ENCODE data around the gene TBL3.
A peak's percentile ranks its signal among the peaks of the same experiment; 100 is the strongest.
"Not testable (repeated sequence)": the region's sequence is repeated elsewhere in the genome, so short reads cannot be mapped to it uniquely, and the experiment has no call there.

The TBL3 gene

DNA sequence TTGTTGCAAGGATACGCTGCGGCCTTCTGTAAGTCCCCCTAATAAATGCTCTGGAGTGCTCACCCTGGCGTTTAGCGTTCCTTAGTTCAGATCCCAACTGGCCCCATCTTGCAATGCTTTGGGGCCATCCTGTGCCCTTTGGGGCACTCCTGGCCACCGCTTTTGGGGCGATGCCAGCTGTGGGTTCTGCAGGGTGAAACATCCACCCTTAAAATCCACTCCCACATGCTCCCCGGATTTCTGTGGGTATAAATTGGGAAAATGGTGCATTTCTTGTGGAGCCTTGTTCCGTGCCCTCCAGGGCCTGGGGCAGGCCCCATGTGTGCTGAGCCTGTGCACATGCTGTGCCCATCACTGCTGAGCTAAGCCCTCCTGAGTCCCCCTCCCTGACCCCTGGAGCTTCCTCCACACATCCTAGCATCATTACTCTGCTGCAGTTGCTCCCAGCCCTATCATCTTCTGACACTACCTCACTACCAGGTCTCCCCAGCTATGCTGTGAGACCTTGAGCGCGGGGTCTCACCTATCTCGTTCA is 34.8 kb upstream of the TBL3 start:
- H3K36me3 ChIP-seq (replicated peaks), result peaks cover 11% of the 10 kb centered on the region
- no peak overlapping the region for H3K27ac ChIP-seq
- TF ChIP-seq, protein P1, sequence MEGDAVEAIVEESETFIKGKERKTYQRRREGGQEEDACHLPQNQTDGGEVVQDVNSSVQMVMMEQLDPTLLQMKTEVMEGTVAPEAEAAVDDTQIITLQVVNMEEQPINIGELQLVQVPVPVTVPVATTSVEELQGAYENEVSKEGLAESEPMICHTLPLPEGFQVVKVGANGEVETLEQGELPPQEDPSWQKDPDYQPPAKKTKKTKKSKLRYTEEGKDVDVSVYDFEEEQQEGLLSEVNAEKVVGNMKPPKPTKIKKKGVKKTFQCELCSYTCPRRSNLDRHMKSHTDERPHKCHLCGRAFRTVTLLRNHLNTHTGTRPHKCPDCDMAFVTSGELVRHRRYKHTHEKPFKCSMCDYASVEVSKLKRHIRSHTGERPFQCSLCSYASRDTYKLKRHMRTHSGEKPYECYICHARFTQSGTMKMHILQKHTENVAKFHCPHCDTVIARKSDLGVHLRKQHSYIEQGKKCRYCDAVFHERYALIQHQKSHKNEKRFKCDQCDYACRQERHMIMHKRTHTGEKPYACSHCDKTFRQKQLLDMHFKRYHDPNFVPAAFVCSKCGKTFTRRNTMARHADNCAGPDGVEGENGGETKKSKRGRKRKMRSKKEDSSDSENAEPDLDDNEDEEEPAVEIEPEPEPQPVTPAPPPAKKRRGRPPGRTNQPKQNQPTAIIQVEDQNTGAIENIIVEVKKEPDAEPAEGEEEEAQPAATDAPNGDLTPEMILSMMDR (IDR thresholded peaks at IDR 0.05; ENCODE audit: low read depth, low read length, missing control alignments), result no peak
- DNase-seq, result no peak
- H3K4me3 ChIP-seq (ENCODE audit: low read depth, low read length), result no peak overlapping the region
- in situ Hi-C loops (cut with HindIII; ENCODE audit: low pct_ligation_motif_present, low sequenced_read_pairs), result no loop called here
- no peaks in the 10 kb centered on the region for H3K27me3 ChIP-seq (replicated peaks)

DNA sequence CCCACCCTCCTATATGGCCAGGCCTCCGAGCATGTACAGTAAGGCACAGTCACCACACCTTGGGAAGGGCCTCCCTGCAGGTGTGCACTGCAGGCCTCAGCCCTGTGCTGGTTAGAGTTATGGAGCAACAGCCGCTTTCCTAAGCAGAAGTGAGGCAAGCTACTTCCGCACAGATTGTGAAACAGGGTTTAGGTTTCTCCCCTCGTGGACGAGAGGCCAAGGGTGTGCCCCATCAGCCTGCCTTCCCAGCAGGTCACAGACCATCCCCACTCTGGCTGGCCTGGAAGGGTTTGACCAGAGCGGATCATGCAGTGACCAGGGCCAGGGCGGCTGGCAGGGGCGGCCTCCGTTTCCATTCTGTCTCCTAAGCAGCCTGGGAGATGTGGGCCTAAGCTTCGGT is 33.5 kb upstream of the TBL3 start:
- TF ChIP-seq, protein P1 (IDR thresholded peaks at IDR 0.05; ENCODE audit: low read depth, low read length, missing control alignments), result no peak
- in situ Hi-C loops (cut with HindIII; ENCODE audit: low pct_ligation_motif_present, low sequenced_read_pairs), result no loop called here

GRCh38 chr16:1938910-1939309 is 32.9 kb upstream of the TBL3 start:
- peaks cover 11% of the 10 kb centered on the region for H3K36me3 ChIP-seq (replicated peaks)
- no peak for DNase-seq
- H3K27ac ChIP-seq, result no peak overlapping the region
- no peak overlapping the region for H3K4me3 ChIP-seq (ENCODE audit: low read depth, low read length)
- TF ChIP-seq, protein P1 (IDR thresholded peaks at IDR 0.05; ENCODE audit: low read depth, low read length, missing control alignments), result no peak
- H3K27me3 ChIP-seq (replicated peaks), result no peaks in the 10 kb centered on the region
- in situ Hi-C loops (cut with HindIII; ENCODE audit: low pct_ligation_motif_present, low sequenced_read_pairs), result no loop called here

More for the DNA sequence above, 33.5 kb upstream of the TBL3 start:
- no peaks in the 10 kb centered on the region for H3K27me3 ChIP-seq (replicated peaks)
- H3K36me3 ChIP-seq (replicated peaks), result peaks cover 11% of the 10 kb centered on the region
- no peak for DNase-seq
- H3K4me3 ChIP-seq (ENCODE audit: low read depth, low read length), result no peak overlapping the region
- H3K27ac ChIP-seq, result no peak overlapping the region

GRCh38 chr16:1939833-1940232 is 32.0 kb upstream of the TBL3 start:
- H3K4me3 ChIP-seq (ENCODE audit: low read depth, low read length); DNase-seq; H3K27me3 ChIP-seq (replicated peaks); H3K27ac ChIP-seq; in situ Hi-C loops (cut with HindIII; ENCODE audit: low pct_ligation_motif_present, low sequenced_read_pairs): not testable (repeated sequence)
- H3K36me3 ChIP-seq (replicated peaks), result peaks cover 11% of the 10 kb centered on the region

DNA sequence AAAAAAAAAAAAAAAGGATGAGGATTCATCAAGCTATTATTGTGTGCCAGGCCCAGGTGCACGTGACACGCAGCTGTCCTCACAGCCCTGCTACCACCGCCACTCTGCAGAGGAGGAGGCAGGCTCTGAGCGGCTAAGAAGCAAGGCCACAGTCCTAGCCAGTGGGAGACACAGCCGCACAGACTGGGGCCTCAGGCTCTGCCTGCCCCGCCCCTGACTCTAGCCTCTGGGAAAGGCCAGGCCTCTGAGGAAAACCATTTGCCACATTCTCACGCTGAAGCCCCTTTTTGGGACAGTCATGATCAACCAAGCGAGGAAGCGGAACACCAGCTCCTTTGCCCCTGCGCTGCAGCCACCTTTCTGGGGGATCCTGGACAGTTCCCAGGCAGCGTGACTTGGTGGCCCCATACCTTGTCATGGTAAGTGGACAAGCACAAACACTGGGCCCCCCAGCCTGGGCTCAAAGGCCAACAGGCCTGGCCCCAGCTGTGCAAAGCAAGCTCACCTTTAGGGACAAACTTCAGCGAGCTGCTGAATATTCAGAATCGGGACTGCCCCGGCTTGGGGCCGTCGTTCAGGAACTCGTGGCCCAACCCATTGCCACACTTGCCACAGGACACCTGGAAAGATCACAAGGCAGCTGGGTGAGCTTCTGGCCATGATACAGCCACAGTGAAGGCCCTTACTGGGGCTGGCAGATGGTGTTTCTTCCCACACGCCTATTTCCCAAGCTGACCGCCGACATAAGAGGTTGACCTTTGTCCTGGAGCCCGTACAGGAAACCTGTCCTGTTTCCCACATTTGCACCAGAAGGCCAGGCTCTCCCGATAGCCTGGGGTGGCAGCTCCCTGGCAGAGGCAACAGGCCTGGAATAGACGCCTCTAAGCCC is 31.3 kb upstream of the TBL3 start:
- Histone ChIP-seq H3K27ac (no peak overlapping the region), H3K4me3 (ENCODE audit: low read depth, low read length) (no peak overlapping the region), H3K36me3 (replicated peaks) (peaks cover 11% of the 10 kb centered on the region), H3K27me3 (replicated peaks) (no peaks in the 10 kb centered on the region)
- no peak for DNase-seq
- TF ChIP-seq, protein P1 (IDR thresholded peaks at IDR 0.05; ENCODE audit: low read depth, low read length, missing control alignments), result no peak
- in situ Hi-C loops (cut with HindIII; ENCODE audit: low pct_ligation_motif_present, low sequenced_read_pairs), result no loop called here

- no peak overlapping the region for H3K27ac ChIP-seq
- in situ Hi-C loops (cut with HindIII; ENCODE audit: low pct_ligation_motif_present, low sequenced_read_pairs), result no loop called here
- peak; percentile 35 for DNase-seq
- H3K36me3 ChIP-seq (replicated peaks), result peaks cover 11% of the 10 kb centered on the region
- peak overlapping the region; percentile 86 for H3K4me3 ChIP-seq (ENCODE audit: low read depth, low read length)
- TF ChIP-seq, protein P1 (IDR thresholded peaks at IDR 0.05; ENCODE audit: low read depth, low read length, missing control alignments), result peak; percentile 73
- no peaks in the 10 kb centered on the region for H3K27me3 ChIP-seq (replicated peaks)
Measured at GRCh38 chr16:1941162-1942046, 30.4 kb upstream of the TBL3 start.

All from brain microvascular endothelial cell (primary cell).